ENCODE measurements around the gene CEPT1.
"Not testable (repeated sequence)": the region's sequence is repeated elsewhere in the genome, so short reads cannot be mapped to it uniquely, and the experiment has no call there.

The CEPT1 gene

DNA sequence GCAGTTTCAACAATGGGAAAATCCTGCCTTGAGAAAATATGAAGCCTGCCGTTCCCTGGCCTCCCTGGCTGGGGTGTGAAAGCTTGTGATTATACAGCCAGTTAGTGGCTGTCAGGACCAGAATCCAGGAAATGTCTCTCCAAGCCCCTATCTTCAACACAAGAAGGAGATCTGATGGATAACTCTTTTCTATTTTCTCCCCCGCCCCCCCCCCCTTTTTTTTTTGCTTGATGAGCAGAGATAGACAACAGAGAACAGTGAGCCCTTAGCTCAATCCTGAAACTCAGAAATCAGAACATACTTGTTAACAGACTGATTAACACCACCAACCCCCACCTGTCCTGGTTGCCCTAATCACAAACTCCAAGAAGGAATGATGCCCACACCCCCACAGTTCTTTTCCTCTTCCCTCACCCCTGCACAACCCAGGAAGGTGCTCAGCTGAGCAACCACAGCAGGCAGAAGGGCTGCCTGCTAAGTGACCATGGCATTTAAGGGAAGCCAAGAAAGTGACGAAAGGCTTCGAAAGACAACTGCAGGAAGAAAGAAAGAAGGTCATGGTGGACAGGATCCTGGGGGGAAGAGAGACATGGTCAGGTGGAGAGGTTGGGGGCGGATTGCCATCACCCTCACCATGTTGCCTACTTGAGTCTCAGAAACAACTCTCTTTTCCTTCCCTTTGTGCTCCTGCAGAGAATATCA is 72.8 kb downstream of the CEPT1 start:
- TF ChIP-seq POLR2AphosphoS5 (IDR thresholded peaks at IDR 0.05; ENCODE audit: low read depth, low read length): no peak
- no peak for TF ChIP-seq POLR2A (IDR thresholded peaks at IDR 0.05; ENCODE audit: low read depth, low read length)
- TF ChIP-seq SPI1 (IDR thresholded peaks at IDR 0.05; ENCODE audit: low read depth, low read length): no peak
- no peak for TF ChIP-seq PAX5 (IDR thresholded peaks at IDR 0.05; ENCODE audit: insufficient read depth, low read length, severe bottlenecking)
- TF ChIP-seq TAF1 (IDR thresholded peaks at IDR 0.05; ENCODE audit: low read depth, low read length): no peak
- no peak for TF ChIP-seq POU2F2 (IDR thresholded peaks at IDR 0.05; ENCODE audit: low read depth, low read length)
- FAIRE-seq: peak; percentile 41
- no peak for DNase-seq (ENCODE audit: insufficient read length, low spot score)

DNA sequence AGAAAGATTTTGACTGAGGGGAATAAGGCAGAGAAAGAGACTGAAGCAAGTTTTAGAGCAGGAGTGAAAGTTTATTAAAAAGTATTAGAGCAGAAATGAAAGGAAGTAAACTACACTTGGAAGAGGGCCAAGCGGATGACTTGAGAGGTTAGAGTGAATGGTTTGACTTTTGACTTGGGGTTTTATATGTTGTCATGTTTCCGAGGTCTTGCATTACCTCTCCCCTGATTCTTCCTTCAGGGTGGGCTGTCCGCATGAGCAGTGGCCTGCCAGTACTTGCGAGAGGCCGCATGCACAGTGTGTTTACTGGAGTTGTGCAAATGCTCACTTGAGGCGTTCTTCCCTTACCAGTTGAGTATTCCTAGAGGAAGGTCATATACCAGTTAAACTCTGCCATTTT is 73.4 kb downstream of the CEPT1 start:
- FAIRE-seq (peak; percentile 50), DNase-seq (ENCODE audit: insufficient read length, low spot score) (no peak)
- TF ChIP-seq POLR2A (IDR thresholded peaks at IDR 0.05; ENCODE audit: low read depth, low read length) (no peak), SPI1 (IDR thresholded peaks at IDR 0.05; ENCODE audit: low read depth, low read length) (no peak), TAF1 (IDR thresholded peaks at IDR 0.05; ENCODE audit: low read depth, low read length) (no peak), POLR2AphosphoS5 (IDR thresholded peaks at IDR 0.05; ENCODE audit: low read depth, low read length) (no peak), PAX5 (IDR thresholded peaks at IDR 0.05; ENCODE audit: insufficient read depth, low read length, severe bottlenecking) (no peak), POU2F2 (IDR thresholded peaks at IDR 0.05; ENCODE audit: low read depth, low read length) (no peak)

DNA sequence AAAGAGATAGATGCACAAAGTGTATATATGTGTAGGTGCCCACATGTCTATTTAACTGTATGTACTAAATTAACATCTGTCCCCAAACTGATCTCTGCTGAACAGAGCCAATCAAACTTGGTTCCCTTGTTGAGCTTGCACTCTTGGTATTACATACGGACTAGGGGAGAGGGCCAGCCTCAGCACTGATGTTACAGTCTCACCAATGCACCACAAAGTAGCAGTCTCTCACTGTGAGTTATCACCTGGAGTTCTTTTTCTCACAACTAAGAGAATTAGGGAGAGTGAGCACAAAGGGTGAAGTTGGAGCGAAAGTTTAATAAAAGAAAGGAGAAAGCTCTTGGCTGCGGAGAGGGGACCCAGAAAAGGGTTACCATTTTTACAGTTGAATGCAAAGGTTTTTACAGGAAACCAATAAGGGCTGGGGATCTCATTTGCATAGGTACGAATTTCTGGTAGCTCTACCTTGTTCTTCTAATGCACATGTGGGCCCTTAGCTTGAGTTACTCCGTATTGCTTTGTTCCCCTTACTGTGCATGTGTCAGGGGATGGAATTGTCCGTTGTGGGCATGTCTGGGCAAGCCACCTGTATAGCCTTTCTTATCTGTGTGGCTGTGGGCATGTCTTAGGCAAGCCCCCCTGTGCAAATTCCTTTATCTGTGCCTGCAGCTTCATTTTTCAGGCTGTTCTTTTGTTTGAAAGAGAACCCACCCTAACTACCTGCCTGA is 74.2 kb downstream of the CEPT1 start:
- no peak for DNase-seq (ENCODE audit: insufficient read length, low spot score)
- peak; percentile 90 for FAIRE-seq
- TF ChIP-seq POU2F2 (IDR thresholded peaks at IDR 0.05; ENCODE audit: low read depth, low read length) (peak; percentile 79; the same call in 1 of the 2 replicates), SPI1 (IDR thresholded peaks at IDR 0.05; ENCODE audit: low read depth, low read length) (no peak), PAX5 (IDR thresholded peaks at IDR 0.05; ENCODE audit: insufficient read depth, low read length, severe bottlenecking) (no peak), POLR2AphosphoS5 (IDR thresholded peaks at IDR 0.05; ENCODE audit: low read depth, low read length) (peak; percentile 87), TAF1 (IDR thresholded peaks at IDR 0.05; ENCODE audit: low read depth, low read length) (peak; percentile 62; the same call in 1 of the 2 replicates), POLR2A (IDR thresholded peaks at IDR 0.05; ENCODE audit: low read depth, low read length) (peak; percentile 86; the same call in 1 of the 2 replicates)

DNA sequence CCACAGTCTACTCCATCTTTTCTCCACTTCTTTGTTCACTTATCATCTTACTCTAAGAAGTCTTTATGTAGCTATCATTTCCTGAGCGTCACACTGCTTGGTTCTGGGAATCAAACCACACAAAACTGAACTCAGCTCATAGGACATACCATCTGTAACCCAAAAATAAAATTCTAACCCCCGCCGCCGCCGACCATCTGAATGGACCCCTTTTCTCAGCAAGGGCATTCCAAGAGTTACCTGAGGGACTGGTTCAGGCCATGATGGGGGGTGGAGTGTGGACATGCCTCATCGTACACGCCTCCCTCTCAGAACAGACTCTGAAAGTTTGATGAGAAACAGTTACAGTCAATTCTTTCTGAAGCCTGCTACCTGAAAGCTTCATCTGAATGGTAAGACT is 74.9 kb downstream of the CEPT1 start:
- TF ChIP-seq PAX5 (IDR thresholded peaks at IDR 0.05; ENCODE audit: insufficient read depth, low read length, severe bottlenecking): no peak
- no peak for TF ChIP-seq SPI1 (IDR thresholded peaks at IDR 0.05; ENCODE audit: low read depth, low read length)
- peak; percentile 16; the same call in 1 of the 2 replicates for TF ChIP-seq POLR2A (IDR thresholded peaks at IDR 0.05; ENCODE audit: low read depth, low read length)
- TF ChIP-seq POU2F2 (IDR thresholded peaks at IDR 0.05; ENCODE audit: low read depth, low read length): no peak
- peak; percentile 70 for TF ChIP-seq POLR2AphosphoS5 (IDR thresholded peaks at IDR 0.05; ENCODE audit: low read depth, low read length)
- TF ChIP-seq TAF1 (IDR thresholded peaks at IDR 0.05; ENCODE audit: low read depth, low read length): no peak; the same call in 1 of the 2 replicates
- FAIRE-seq (peak; percentile 77), DNase-seq (ENCODE audit: insufficient read length, low spot score) (no peak)

DNA sequence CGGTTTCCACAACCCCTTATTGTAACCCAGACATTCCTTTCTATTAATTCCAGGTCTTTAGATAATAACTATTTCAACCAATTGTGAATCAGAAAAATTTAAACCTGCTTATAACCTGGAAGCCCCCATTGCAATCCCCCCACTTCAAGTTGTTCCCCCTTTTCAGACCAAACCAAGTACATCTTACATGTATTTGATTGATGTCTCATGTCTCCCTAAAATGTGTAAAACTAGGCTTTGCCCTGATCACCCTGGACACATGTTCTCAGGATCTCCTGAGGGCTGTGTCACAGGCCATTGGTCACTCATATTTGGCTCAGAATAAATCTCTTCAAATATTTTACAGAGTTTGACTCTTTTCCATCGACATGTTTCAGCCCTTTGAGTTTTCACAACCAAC is 75.3 kb downstream of the CEPT1 start:
- not testable (repeated sequence) for DNase-seq (ENCODE audit: insufficient read length, low spot score); FAIRE-seq

DNA sequence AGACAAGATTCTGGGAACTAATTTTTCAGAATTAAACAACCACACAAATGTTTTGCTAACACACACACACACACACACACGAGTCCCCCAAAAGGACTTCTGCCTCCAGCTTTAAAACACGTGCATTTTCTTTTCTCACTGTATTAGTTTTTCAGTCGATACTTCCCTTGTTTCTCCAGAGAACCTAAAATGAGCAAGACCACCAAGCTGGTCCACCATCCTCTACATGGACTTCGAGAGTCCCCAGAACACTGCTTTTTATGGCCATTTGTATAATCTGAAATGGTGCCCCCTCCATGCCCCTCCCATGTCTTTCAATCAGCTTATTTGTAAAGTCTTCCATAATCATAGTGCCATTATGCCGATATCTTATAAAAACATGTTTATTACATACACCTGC is 76.7 kb downstream of the CEPT1 start:
- TF ChIP-seq TAF1 (IDR thresholded peaks at IDR 0.05; ENCODE audit: low read depth, low read length) (no peak), PAX5 (IDR thresholded peaks at IDR 0.05; ENCODE audit: insufficient read depth, low read length, severe bottlenecking) (no peak), POLR2AphosphoS5 (IDR thresholded peaks at IDR 0.05; ENCODE audit: low read depth, low read length) (no peak), POU2F2 (IDR thresholded peaks at IDR 0.05; ENCODE audit: low read depth, low read length) (no peak), SPI1 (IDR thresholded peaks at IDR 0.05; ENCODE audit: low read depth, low read length) (no peak), POLR2A (IDR thresholded peaks at IDR 0.05; ENCODE audit: low read depth, low read length) (no peak)
- no peak for FAIRE-seq

More for the DNA sequence above, 75.3 kb downstream of the CEPT1 start:
- TF ChIP-seq POLR2AphosphoS5 (IDR thresholded peaks at IDR 0.05; ENCODE audit: low read depth, low read length): peak; percentile 20; the same call in 1 of the 2 replicates

DNA sequence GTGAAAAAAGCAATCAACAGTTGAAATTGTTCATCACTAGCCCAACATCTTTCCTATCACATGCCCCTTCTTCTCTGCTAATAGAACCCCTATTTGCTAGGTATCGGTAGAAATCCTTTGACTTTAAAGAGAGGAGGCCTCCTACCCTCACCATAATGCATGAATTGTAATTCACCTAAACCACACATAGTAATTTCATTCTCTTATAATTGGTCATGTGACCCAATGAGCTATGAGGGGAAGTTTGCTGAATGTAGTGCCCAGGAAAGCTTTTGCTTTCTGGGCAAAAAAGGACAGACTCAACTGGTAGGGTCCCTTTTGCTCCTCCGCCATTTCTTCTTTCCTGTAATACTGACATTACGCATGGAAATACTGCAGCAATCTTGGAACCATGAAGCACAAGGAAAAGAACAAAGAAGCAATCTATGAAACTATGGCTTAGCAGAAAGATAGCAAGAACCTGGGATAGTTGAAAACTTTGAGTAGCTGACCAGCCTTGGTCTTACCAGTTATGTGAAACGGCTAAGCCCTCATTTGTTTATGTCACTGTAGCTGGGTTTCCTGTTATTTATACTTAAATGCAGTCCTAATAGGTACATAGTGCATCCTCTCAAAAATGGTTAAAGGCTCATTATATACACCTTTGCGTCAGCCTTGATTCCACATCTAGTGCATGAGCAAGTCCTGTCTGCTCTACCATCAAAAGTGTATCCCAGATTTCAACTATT is 77.3 kb downstream of the CEPT1 start:
- TF ChIP-seq POLR2AphosphoS5 (IDR thresholded peaks at IDR 0.05; ENCODE audit: low read depth, low read length) (no peak), TAF1 (IDR thresholded peaks at IDR 0.05; ENCODE audit: low read depth, low read length) (peak; percentile 18; the same call in 1 of the 2 replicates)
- no peak for DNase-seq (ENCODE audit: insufficient read length, low spot score)
- FAIRE-seq: peak; percentile 31

More for the DNA sequence above, 76.7 kb downstream of the CEPT1 start:
- DNase-seq (ENCODE audit: insufficient read length, low spot score): no peak

DNA sequence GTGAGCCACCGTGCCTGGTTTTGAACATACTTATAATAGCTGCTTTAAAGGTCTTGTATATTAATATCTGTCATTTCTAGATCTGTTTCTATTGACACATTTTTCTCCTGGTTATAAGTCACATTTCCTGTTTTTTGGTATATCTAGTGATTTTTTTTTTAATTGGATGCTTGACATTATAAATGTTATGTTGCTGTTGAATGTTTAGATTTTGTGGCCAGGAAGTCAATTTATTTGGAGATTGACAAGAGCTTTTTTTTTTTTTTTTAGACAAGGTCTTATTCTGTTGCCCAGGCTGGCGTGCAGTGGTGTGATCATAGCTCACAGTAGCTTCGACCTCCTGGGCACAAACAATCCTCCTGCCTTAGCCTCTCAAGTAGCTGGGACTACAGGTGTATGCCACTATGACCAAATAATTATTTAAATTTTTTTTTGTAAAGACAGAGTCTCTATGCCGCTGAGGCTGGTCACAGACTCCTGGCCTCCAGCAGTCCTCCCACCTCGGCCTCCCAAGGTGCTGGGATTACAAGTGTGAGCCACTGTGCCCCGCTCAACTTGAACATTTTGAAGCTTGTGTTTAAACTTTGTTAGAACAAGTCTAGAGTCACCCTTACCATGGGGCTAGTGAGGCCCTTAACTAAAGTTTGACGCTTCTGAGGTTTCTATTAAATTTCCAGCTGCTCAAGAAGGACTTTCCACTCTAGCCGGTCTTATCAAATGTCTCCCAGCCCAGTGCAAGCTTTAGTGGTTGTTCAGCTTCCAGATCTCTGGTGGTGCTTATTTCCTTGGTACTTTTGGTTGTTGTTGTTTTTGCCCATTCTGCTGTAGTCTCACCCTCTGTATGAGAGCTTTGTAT is 78.9 kb downstream of the CEPT1 start:
- FAIRE-seq: peak; percentile 20
- TF ChIP-seq PAX5 (IDR thresholded peaks at IDR 0.05; ENCODE audit: insufficient read depth, low read length, severe bottlenecking) (no peak), POLR2A (IDR thresholded peaks at IDR 0.05; ENCODE audit: low read depth, low read length) (no peak; the same call in 1 of the 2 replicates), SPI1 (IDR thresholded peaks at IDR 0.05; ENCODE audit: low read depth, low read length) (no peak), POU2F2 (IDR thresholded peaks at IDR 0.05; ENCODE audit: low read depth, low read length) (no peak), POLR2AphosphoS5 (IDR thresholded peaks at IDR 0.05; ENCODE audit: low read depth, low read length) (no peak), TAF1 (IDR thresholded peaks at IDR 0.05; ENCODE audit: low read depth, low read length) (no peak)
- DNase-seq (ENCODE audit: insufficient read length, low spot score): no peak

Measured in GM12891 (cell line).